A549 (cell line): Measurements from ENCODE around the gene CD47. TPM values are rescaled to one million over a fixed set of nuclear protein-coding genes. Genes with fewer than 3 reads are reported as not detected.

ENCODE experiments used
- ATAC-seq, 2 experiments: fragments of 200-7000 bp in 1 of 2; fragments of >200 bp in 1 of 2; cut with Nextera tagmentation in 1 of 2; cut with Tn5 transposase in 1 of 2; 3 replicates each; pipeline versions ENCODE4 v1.8.0 to v1.9.1; 2018 to 2020; ENCODE audit warnings: mild to moderate bottlenecking in 1 of 2, moderate library complexity in 1 of 2
- CTCF ChIA-PET: fragments of 300-600 bp; sonication (Branson Sonifier 250); formaldehyde crosslinking; extraction: SDS; loops from one replicate; lab custom pipeline; 2021; ENCODE audit warnings: antibody characterized with exemption, inconsistent platforms; lab: Yijun Ruan, JAX
- POLR2A ChIA-PET: fragments of 350-600 bp; formaldehyde crosslinking; extraction: SDS; loops from one replicate; lab custom pipeline; 2021; ENCODE audit warnings: antibody characterized with exemption, inconsistent platforms; lab: Yijun Ruan, JAX
- DNase-seq, 2 experiments: peaks; one replicate each; pipeline versions ENCODE4 v3.0.0 to v3.0.0-alpha.2; 2011 to 2016; ENCODE audit warnings: low read depth in 1 of 2, low spot score in 1 of 2
- FAIRE-seq: peaks from 2 replicates; lab custom pipeline; 2011; peaks lifted over from hg19 to GRCh38; lab: Jason Lieb, UNC
- H3K27ac ChIP-seq, 2 experiments: fragments of >200 bp; sonication (Bioruptor Twin); formaldehyde crosslinking; 3 replicates each; pipeline ENCODE4 v1.5.1; 2016 to 2017
- H3K4me1 ChIP-seq: fragments of >200 bp; sonication (Bioruptor Twin); formaldehyde crosslinking; 3 replicates; pipeline ENCODE4 v1.6.1; 2016
- H3K4me2 ChIP-seq: fragments of >200 bp; sonication (Bioruptor Twin); formaldehyde crosslinking; 3 replicates; pipeline ENCODE4 v1.6.1; 2016
- H3K4me3 ChIP-seq: fragments of >200 bp; sonication (Bioruptor Twin); formaldehyde crosslinking; 3 replicates; pipeline ENCODE4 v1.5.1; 2016
- H3K9me3 ChIP-seq: fragments of >200 bp; sonication (Bioruptor Twin); formaldehyde crosslinking; 3 replicates; pipeline ENCODE4 v1.6.1; 2016
- BHLHE40 ChIP-seq: IDR thresholded peaks from 2 replicates; pipeline ENCODE4 v1.6.1; 2012; ENCODE audit warnings: low read depth, low read length, inconsistent platforms
- CBX2 ChIP-seq: fragments of 200-600 bp; sonication (generic); IDR thresholded peaks from 2 replicates; pipeline ENCODE4 v1.6.1; 2016; ENCODE audit warnings: low read depth, mild to moderate bottlenecking, borderline replicate concordance
- CBX8 ChIP-seq: fragments of 200-600 bp; sonication (generic); IDR thresholded peaks from 2 replicates; pipeline ENCODE4 v1.6.1; 2016
- CHD4 ChIP-seq: fragments of 200-600 bp; sonication (generic); IDR thresholded peaks from 2 replicates; pipeline ENCODE4 v1.6.1; 2016; ENCODE audit warnings: antibody characterized with exemption, mild to moderate bottlenecking, borderline replicate concordance
- EHMT2 ChIP-seq: fragments of 200-600 bp; sonication (generic); IDR thresholded peaks from 2 replicates; pipeline ENCODE4 v1.6.1; 2016; ENCODE audit warnings: antibody characterized with exemption, low read depth, mild to moderate bottlenecking, moderate library complexity
- EP300 ChIP-seq, 2 experiments: fragments of >200 bp; sonication (Bioruptor Twin); formaldehyde crosslinking; IDR thresholded peaks; 2 replicates in 1 of 2; 3 replicates in 1 of 2; pipeline ENCODE4 v1.6.1; 2016 to 2017
- FOSB ChIP-seq: fragments of 250-450 bp; sonication (Bioruptor Pico); IDR thresholded peaks from 2 replicates; pipeline ENCODE4 v1.5.0; 2020; ENCODE audit warnings: mild to moderate bottlenecking, moderate library complexity
- FOSL2 ChIP-seq, 2 experiments: fragments of 450-650 bp in 1 of 2; fragments of >200 bp in 1 of 2; sonication (Bioruptor Twin) in 1 of 2; formaldehyde crosslinking; IDR thresholded peaks; 2 replicates each; pipeline versions ENCODE4 v1.5.0 to v1.6.1; 2016 to 2020; ENCODE audit warnings: mild to moderate bottlenecking in 1 of 2, moderate library complexity in 1 of 2
- GATA3 ChIP-seq: IDR thresholded peaks from 2 replicates; pipeline ENCODE4 v1.6.1; 2012; ENCODE audit warnings: borderline replicate concordance
- HDAC2 ChIP-seq: fragments of 200-600 bp; sonication (generic); IDR thresholded peaks from 2 replicates; pipeline ENCODE4 v1.6.1; 2016
- HEYL ChIP-seq: fragments of 250-450 bp; sonication (Bioruptor Pico); IDR thresholded peaks from 2 replicates; pipeline ENCODE4 v1.8.0; 2021; ENCODE audit warnings: mild to moderate bottlenecking, moderate library complexity
- HMGXB4 ChIP-seq: fragments of 250-450 bp; sonication (Bioruptor Pico); IDR thresholded peaks from 2 replicates; pipeline ENCODE4 v1.5.0; 2021; ENCODE audit warnings: mild to moderate bottlenecking, moderate library complexity, borderline replicate concordance
- HOXA7 ChIP-seq: fragments of 250-450 bp; sonication (Bioruptor Pico); IDR thresholded peaks from 2 replicates; pipeline ENCODE4 v1.5.0; 2020; ENCODE audit warnings: mild to moderate bottlenecking, moderate library complexity
- HOXB13 ChIP-seq: fragments of 250-450 bp; sonication (Bioruptor Pico); IDR thresholded peaks from 2 replicates; pipeline ENCODE4 v1.5.0; 2020; ENCODE audit warnings: low read depth, mild to moderate bottlenecking, moderate library complexity
- HOXB5 ChIP-seq: fragments of 250-450 bp; sonication (Bioruptor Pico); IDR thresholded peaks from 2 replicates; pipeline ENCODE4 v1.5.0; 2020; ENCODE audit warnings: mild to moderate bottlenecking, moderate library complexity
- MAZ ChIP-seq: fragments of 150-350 bp; IDR thresholded peaks from 2 replicates; pipeline ENCODE4 v1.6.1; 2014; ENCODE audit warnings: antibody characterized with exemption, low read depth, low read length, borderline replicate concordance
- NFE2L2 ChIP-seq: fragments of 150-350 bp; conservative IDR thresholded peaks from 2 replicates; pipeline ENCODE4 v1.6.1; 2014; ENCODE audit warnings: low read length
- PHF8 ChIP-seq: fragments of 200-600 bp; sonication (generic); IDR thresholded peaks from 2 replicates; pipeline ENCODE4 v1.6.1; 2016; ENCODE audit warnings: low read depth, mild to moderate bottlenecking, antibody characterized with exemption, moderate library complexity, borderline replicate concordance
- POLR2AphosphoS2 ChIP-seq: conservative IDR thresholded peaks from 2 replicates; pipeline ENCODE4 v1.6.1; 2012; ENCODE audit warnings: low read length, improper control_type of control experiment, inconsistent platforms
- RCOR1 ChIP-seq: fragments of 150-350 bp; IDR thresholded peaks from 2 replicates; pipeline ENCODE4 v1.6.1; 2014; ENCODE audit warnings: antibody characterized with exemption, low read length, low read depth
- TFCP2L1 ChIP-seq: fragments of 250-450 bp; sonication (Bioruptor Pico); IDR thresholded peaks from 2 replicates; pipeline ENCODE4 v1.5.0; 2021; ENCODE audit warnings: mild to moderate bottlenecking
- TP53 ChIP-seq: fragments of 250-450 bp; sonication (Bioruptor Pico); IDR thresholded peaks from 2 replicates; pipeline ENCODE4 v1.5.0; 2021; ENCODE audit warnings: mild to moderate bottlenecking, moderate library complexity
- ZFP36 ChIP-seq: fragments of 450-650 bp; IDR thresholded peaks from 2 replicates; pipeline ENCODE4 v1.6.1; 2014; ENCODE audit warnings: borderline replicate concordance; ENCODE audit not compliant: partially characterized antibody
- ZNF302 ChIP-seq: fragments of 250-450 bp; sonication (Bioruptor Pico); IDR thresholded peaks from 2 replicates; pipeline ENCODE4 v1.9.0; 2021; ENCODE audit warnings: inconsistent platforms, mild to moderate bottlenecking, moderate library complexity
- WGBS: methylation state at CpG from one replicate; pipeline ENCODE4 v1.1.6; 2017; ENCODE audit errors: missing lambda C conversion rate; 5-methylcytosine and 5-hydroxymethylcytosine counted together
- polyA plus RNA-seq, 4 experiments: library from polyadenylated mRNA; depleted of rRNA in 3 of 4; stranded (reverse); fragments of >200 nt; fragmentation: RNase III in 1 of 4; extraction: RNeasy Plus Mini Kit Qiagen cat#74134 plus additional on column Dnase treatment in 1 of 4; gene quantifications; 2 replicates in 3 of 4; 3 replicates in 1 of 4; pipeline ENCODE4 v1.2.3, GENCODE V29; 2011 to 2017
- TF ChIP-seq, protein P1 (sequence below): IDR thresholded peaks from 2 replicates; pipeline ENCODE4 v1.6.1; 2012
- TF ChIP-seq, protein P2 (sequence below): fragments of >200 bp; sonication (Bioruptor Twin); formaldehyde crosslinking; IDR thresholded peaks from 3 replicates; pipeline ENCODE4 v1.6.1; 2016
- TF ChIP-seq, protein P3 (sequence below): IDR thresholded peaks from 2 replicates; pipeline ENCODE4 v1.6.1; 2012; ENCODE audit warnings: low read depth, borderline replicate concordance
- TF ChIP-seq, protein P4 (sequence below): IDR thresholded peaks from 2 replicates; pipeline ENCODE4 v1.6.1; 2012

The CD47 gene
- polyA plus RNA-seq, 2 of the 4 experiments (the other 2 are of a cell fraction): 31.0 to 35.9 TPM

- 87% methylated on average over 3 of the region's 3 CpGs for WGBS
- Histone ChIP-seq H3K27ac (no peak overlapping the region), H3K4me3 (no peak overlapping the region), H3K4me1 (no peaks in the 10 kb centered on the region), H3K9me3 (no peaks in the 10 kb centered on the region), H3K4me2 (no peak overlapping the region)
- no peak for TF ChIP-seq HOXB5 (CRISPR knock-in tag)
- TF ChIP-seq ZNF302: no peak
- no peak for TF ChIP-seq POLR2AphosphoS2
- no peak for TF ChIP-seq TFCP2L1 (CRISPR knock-in tag)
- no peak for TF ChIP-seq ZFP36
- TF ChIP-seq TP53 (CRISPR knock-in tag): no peak
- TF ChIP-seq MAZ: no peak
- TF ChIP-seq FOSB (CRISPR knock-in tag): no peak
- no peak for TF ChIP-seq GATA3
- no peak for TF ChIP-seq CBX2
- TF ChIP-seq, protein P1, sequence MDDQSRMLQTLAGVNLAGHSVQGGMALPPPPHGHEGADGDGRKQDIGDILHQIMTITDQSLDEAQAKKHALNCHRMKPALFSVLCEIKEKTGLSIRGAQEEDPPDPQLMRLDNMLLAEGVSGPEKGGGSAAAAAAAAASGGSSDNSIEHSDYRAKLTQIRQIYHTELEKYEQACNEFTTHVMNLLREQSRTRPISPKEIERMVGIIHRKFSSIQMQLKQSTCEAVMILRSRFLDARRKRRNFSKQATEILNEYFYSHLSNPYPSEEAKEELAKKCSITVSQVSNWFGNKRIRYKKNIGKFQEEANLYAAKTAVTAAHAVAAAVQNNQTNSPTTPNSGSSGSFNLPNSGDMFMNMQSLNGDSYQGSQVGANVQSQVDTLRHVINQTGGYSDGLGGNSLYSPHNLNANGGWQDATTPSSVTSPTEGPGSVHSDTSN: no peak
- ATAC-seq (no peak), FAIRE-seq (no peak), DNase-seq (no peak)
- POLR2A ChIA-PET: no interaction called here
- CTCF ChIA-PET: no interaction called here
Observed at GRCh38 chr3:108119398-108120104, 28.7 kb upstream of the CD47 start.

GRCh38 chr3:108118038-108118768, 27.4 kb upstream of the CD47 start:
- no peaks in the 10 kb centered on the region for H3K4me1 ChIP-seq
- no peak for ATAC-seq
- FAIRE-seq: no peak
- POLR2A ChIA-PET: no interaction called here
- no peak for TF ChIP-seq FOSL2 (IDR thresholded peaks at IDR 0.05)
- peak; percentile 17; the same call in 1 of the 2 replicates for TF ChIP-seq FOSL2 (CRISPR knock-in tag; IDR thresholded peaks at IDR 0.05)
- no peak for TF ChIP-seq HOXA7 (CRISPR knock-in tag)
- TF ChIP-seq, protein P2, sequence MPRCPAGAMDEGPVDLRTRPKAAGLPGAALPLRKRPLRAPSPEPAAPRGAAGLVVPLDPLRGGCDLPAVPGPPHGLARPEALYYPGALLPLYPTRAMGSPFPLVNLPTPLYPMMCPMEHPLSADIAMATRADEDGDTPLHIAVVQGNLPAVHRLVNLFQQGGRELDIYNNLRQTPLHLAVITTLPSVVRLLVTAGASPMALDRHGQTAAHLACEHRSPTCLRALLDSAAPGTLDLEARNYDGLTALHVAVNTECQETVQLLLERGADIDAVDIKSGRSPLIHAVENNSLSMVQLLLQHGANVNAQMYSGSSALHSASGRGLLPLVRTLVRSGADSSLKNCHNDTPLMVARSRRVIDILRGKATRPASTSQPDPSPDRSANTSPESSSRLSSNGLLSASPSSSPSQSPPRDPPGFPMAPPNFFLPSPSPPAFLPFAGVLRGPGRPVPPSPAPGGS: no peak
- TF ChIP-seq, all 56 proteins: peak for 1
- no peak for DNase-seq
- Histone ChIP-seq H3K9me3 (no peaks in the 10 kb centered on the region), H3K4me3 (no peak overlapping the region), H3K4me2 (no peak overlapping the region), H3K27ac (no peak overlapping the region)
- WGBS: 37% methylated on average over 6 of the region's 6 CpGs
- CTCF ChIA-PET: interaction anchor here (1.2 kb wide), 1 partner anchor 148 kb away, joined by 3 read pairs; no protein-coding TSS in a partner anchor

GRCh38 chr3:108117241-108117775, 26.5 kb upstream of the CD47 start:
- ChIA-PET CTCF (interaction anchor here (1.2 kb wide), 1 partner anchor 147 kb away, joined by 3 read pairs; no protein-coding TSS in a partner anchor), POLR2A (no interaction called here)
- no peak for DNase-seq
- Histone ChIP-seq H3K27ac (no peak overlapping the region), H3K9me3 (no peaks in the 10 kb centered on the region), H3K4me3 (no peak overlapping the region), H3K4me2 (no peak overlapping the region), H3K4me1 (no peaks in the 10 kb centered on the region)
- WGBS: 31% methylated on average over 5 of the region's 6 CpGs
- ATAC-seq: no peak
- FAIRE-seq: no peak
- no peak for TF ChIP-seq EHMT2
- TF ChIP-seq PHF8: no peak
- TF ChIP-seq CBX8: no peak
- no peak for TF ChIP-seq TP53 (CRISPR knock-in tag)
- no peak for TF ChIP-seq CHD4
- no peak for TF ChIP-seq RCOR1
- TF ChIP-seq HOXB13 (CRISPR knock-in tag): no peak
- TF ChIP-seq HDAC2: no peak
- no peak for TF ChIP-seq EP300 (IDR thresholded peaks at IDR 0.05)
- TF ChIP-seq, protein P3, sequence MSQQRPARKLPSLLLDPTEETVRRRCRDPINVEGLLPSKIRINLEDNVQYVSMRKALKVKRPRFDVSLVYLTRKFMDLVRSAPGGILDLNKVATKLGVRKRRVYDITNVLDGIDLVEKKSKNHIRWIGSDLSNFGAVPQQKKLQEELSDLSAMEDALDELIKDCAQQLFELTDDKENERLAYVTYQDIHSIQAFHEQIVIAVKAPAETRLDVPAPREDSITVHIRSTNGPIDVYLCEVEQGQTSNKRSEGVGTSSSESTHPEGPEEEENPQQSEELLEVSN: no peak
- TF ChIP-seq, protein P4, sequence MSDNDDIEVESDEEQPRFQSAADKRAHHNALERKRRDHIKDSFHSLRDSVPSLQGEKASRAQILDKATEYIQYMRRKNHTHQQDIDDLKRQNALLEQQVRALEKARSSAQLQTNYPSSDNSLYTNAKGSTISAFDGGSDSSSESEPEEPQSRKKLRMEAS: no peak
- TF ChIP-seq HEYL (CRISPR knock-in tag): no peak
- TF ChIP-seq BHLHE40: no peak
- no peak for TF ChIP-seq ZNF302
- TF ChIP-seq HMGXB4: no peak
- TF ChIP-seq CBX2: no peak
- no peak for TF ChIP-seq NFE2L2
